ENCODE measurements around the gene FIS1. TPM values are rescaled to one million over a fixed set of nuclear protein-coding genes. Genes with fewer than 3 reads are reported as not detected.
"Not testable (repeated sequence)": the region's sequence is repeated elsewhere in the genome, so short reads cannot be mapped to it uniquely, and the experiment has no call there.

FIS1 gene
- total and polyA plus RNA-seq, 2 donors (not counting 1 experiment from before 2014, with no cell fraction given): 95.5 to 245 TPM

- DNase-seq; H3K9me3 Mint-ChIP-seq (ENCODE audit: insufficient read depth); H3K4me1 Mint-ChIP-seq; H3K27me3 ChIP-seq (replicated peaks in 1 of 4; ENCODE audit: control extremely low read depth in 1 of 4, control insufficient read depth in 3 of 4, insufficient read depth in 4 of 4, low read length in 3 of 4); H3K27ac Mint-ChIP-seq; H3K4me1 ChIP-seq (ENCODE audit: control insufficient read depth in 2 of 2, insufficient read depth in 2 of 2, low read length in 2 of 2); H3K79me2 ChIP-seq (ENCODE audit: control insufficient read depth, insufficient read depth, low read length); CTCF ChIA-PET; H3K4me3 Mint-ChIP-seq; H4K20me1 ChIP-seq (ENCODE audit: control insufficient read depth, insufficient read depth, low read length, poor library complexity, severe bottlenecking); H3K9me3 ChIP-seq (ENCODE audit: control extremely low read depth in 1 of 3, control insufficient read depth in 2 of 3, insufficient read depth in 1 of 3, low read length in 2 of 3); H3K9ac ChIP-seq (ENCODE audit: low read length); intact Hi-C loops (cut with micrococcal nuclease); H3K36me3 ChIP-seq (replicated peaks in 1 of 2; ENCODE audit: control extremely low read depth in 1 of 2, control insufficient read depth in 1 of 2, extremely low read depth in 1 of 2, insufficient read depth in 2 of 2, low read length in 1 of 2); H3K4me3 ChIP-seq (ENCODE audit: control extremely low read depth in 1 of 5, extremely low read depth in 1 of 5, insufficient read depth in 1 of 5, low read depth in 2 of 5, low read length in 4 of 5); ATAC-seq (ENCODE audit: low read depth); H3K27ac ChIP-seq (ENCODE audit: low read length in 2 of 2); H2AFZ ChIP-seq (ENCODE audit: insufficient read depth, low read depth, low read length, poor library complexity, severe bottlenecking); H3K4me2 ChIP-seq (replicated peaks; ENCODE audit: low read depth, low read length, poor library complexity, severe bottlenecking): not testable (repeated sequence)
- POLR2A ChIA-PET: interaction anchor here (0.6 kb wide), 1 partner anchor 177 kb away, joined by 3 read pairs; no protein-coding TSS in a partner anchor
- H3K27me3 Mint-ChIP-seq: peaks cover 13% of the 10 kb centered on the region
- 47% methylated on average over 5 of the region's 6 CpGs for WGBS (ENCODE audit: insufficient coverage)
Measured at GRCh38 chr7:101264102-101264706, 19.3 kb upstream of the FIS1 start.

GRCh38 chr7:101258243-101258731 lies 13.4 kb upstream of the FIS1 start:
- DNase-seq (no peak), ATAC-seq (ENCODE audit: low read depth) (no peak)
- POLR2A ChIA-PET: no interaction called here
- Mint-ChIP-seq H3K4me1 (no peaks in the 10 kb centered on the region), H3K9me3 (ENCODE audit: insufficient read depth) (no peaks in the 10 kb centered on the region), H3K4me3 (no peak overlapping the region), H3K27ac (no peak overlapping the region), H3K27me3 (peaks cover 12% of the 10 kb centered on the region)
- intact Hi-C loops (cut with micrococcal nuclease): no loop called here
- Histone ChIP-seq H3K9ac (ENCODE audit: low read length) (no peak overlapping the region), H2AFZ (ENCODE audit: insufficient read depth, low read depth, low read length, poor library complexity, severe bottlenecking) (no peak overlapping the region), H3K9me3 (ENCODE audit: control extremely low read depth in 1 of 3, control insufficient read depth in 2 of 3, insufficient read depth in 1 of 3, low read length in 2 of 3) (no peaks in the 10 kb centered on the region), H3K27me3 (replicated peaks in 1 of 4; ENCODE audit: control extremely low read depth in 1 of 4, control insufficient read depth in 3 of 4, insufficient read depth in 4 of 4, low read length in 3 of 4) (peaks cover 0 to 8% (median 0%) of the 10 kb centered on the region in 4 experiments), H3K27ac (ENCODE audit: low read length in 2 of 2) (no peak overlapping the region), H3K4me3 (ENCODE audit: control extremely low read depth in 1 of 5, extremely low read depth in 1 of 5, insufficient read depth in 1 of 5, low read depth in 2 of 5, low read length in 4 of 5) (no peak overlapping the region), H3K4me2 (replicated peaks; ENCODE audit: low read depth, low read length, poor library complexity, severe bottlenecking) (no peak overlapping the region), H3K36me3 (replicated peaks in 1 of 2; ENCODE audit: control extremely low read depth in 1 of 2, control insufficient read depth in 1 of 2, extremely low read depth in 1 of 2, insufficient read depth in 2 of 2, low read length in 1 of 2) (no peaks in the 10 kb centered on the region), H3K79me2 (ENCODE audit: control insufficient read depth, insufficient read depth, low read length) (no peaks in the 10 kb centered on the region), H3K4me1 (ENCODE audit: control insufficient read depth in 2 of 2, insufficient read depth in 2 of 2, low read length in 2 of 2) (no peaks in the 10 kb centered on the region), H4K20me1 (ENCODE audit: control insufficient read depth, insufficient read depth, low read length, poor library complexity, severe bottlenecking) (no peaks in the 10 kb centered on the region)
- 93% methylated on average over 3 of the region's 7 CpGs for WGBS (ENCODE audit: insufficient coverage)
- TF ChIP-seq, protein P1, sequence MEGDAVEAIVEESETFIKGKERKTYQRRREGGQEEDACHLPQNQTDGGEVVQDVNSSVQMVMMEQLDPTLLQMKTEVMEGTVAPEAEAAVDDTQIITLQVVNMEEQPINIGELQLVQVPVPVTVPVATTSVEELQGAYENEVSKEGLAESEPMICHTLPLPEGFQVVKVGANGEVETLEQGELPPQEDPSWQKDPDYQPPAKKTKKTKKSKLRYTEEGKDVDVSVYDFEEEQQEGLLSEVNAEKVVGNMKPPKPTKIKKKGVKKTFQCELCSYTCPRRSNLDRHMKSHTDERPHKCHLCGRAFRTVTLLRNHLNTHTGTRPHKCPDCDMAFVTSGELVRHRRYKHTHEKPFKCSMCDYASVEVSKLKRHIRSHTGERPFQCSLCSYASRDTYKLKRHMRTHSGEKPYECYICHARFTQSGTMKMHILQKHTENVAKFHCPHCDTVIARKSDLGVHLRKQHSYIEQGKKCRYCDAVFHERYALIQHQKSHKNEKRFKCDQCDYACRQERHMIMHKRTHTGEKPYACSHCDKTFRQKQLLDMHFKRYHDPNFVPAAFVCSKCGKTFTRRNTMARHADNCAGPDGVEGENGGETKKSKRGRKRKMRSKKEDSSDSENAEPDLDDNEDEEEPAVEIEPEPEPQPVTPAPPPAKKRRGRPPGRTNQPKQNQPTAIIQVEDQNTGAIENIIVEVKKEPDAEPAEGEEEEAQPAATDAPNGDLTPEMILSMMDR (IDR thresholded peaks at IDR 0.05): no peak
- TF ChIP-seq EZH2 (IDR thresholded peaks at IDR 0.05; ENCODE audit: borderline replicate concordance, insufficient read depth, low read depth, low read length, poor library complexity, severe bottlenecking): no peak
- CTCF ChIA-PET: interaction anchor here (0.6 to 1.2 kb wide), 2 partner anchors 24 to 115 kb away, joined by 3 to 4 read pairs; no protein-coding TSS in a partner anchor
